Neutrophil (primary cell): ENCODE results near the gene TUB.

ENCODE experiments used
- H3K27ac ChIP-seq: fragments of 200-600 bp; sonication (generic); 2 replicates; pipeline ENCODE4 v1.5.1; 2016; ENCODE audit warnings: mild to moderate bottlenecking, moderate library complexity
- H3K27me3 ChIP-seq: fragments of 200-600 bp; sonication (generic); 2 replicates; pipeline ENCODE4 v1.6.0; 2016; ENCODE audit warnings: mild to moderate bottlenecking
- H3K36me3 ChIP-seq: fragments of 200-600 bp; sonication (generic); 2 replicates; pipeline ENCODE4 v1.5.1; 2017
- H3K4me1 ChIP-seq, 2 experiments: fragments of 200-600 bp in 1 of 2; sonication (generic) in 1 of 2; 1 replicate in 1 of 2; 2 replicates in 1 of 2; pipeline versions ENCODE4 v1.5.1 to v1.6.1; 2013 to 2016; ENCODE audit warnings: low read depth in 1 of 2, low read length in 1 of 2, mild to moderate bottlenecking in 1 of 2, moderate library complexity in 1 of 2; ENCODE audit not compliant: control insufficient read depth in 1 of 2, insufficient read depth in 1 of 2
- H3K4me3 ChIP-seq, 2 experiments: fragments of 200-600 bp in 1 of 2; sonication (generic) in 1 of 2; 1 replicate in 1 of 2; 2 replicates in 1 of 2; pipeline ENCODE4 v1.5.1; 2013 to 2016; ENCODE audit warnings: low read depth in 1 of 2, low read length in 1 of 2, mild to moderate bottlenecking in 1 of 2, moderate library complexity in 1 of 2
- H3K9me3 ChIP-seq: fragments of 200-600 bp; sonication (generic); 2 replicates; pipeline ENCODE4 v1.5.1; 2016
- TF ChIP-seq, protein P1 (sequence below): fragments of 200-600 bp; sonication (generic); IDR thresholded peaks from 2 replicates; pipeline ENCODE4 v1.5.1; 2016; ENCODE audit warnings: antibody characterized with exemption

TUB gene

DNA sequence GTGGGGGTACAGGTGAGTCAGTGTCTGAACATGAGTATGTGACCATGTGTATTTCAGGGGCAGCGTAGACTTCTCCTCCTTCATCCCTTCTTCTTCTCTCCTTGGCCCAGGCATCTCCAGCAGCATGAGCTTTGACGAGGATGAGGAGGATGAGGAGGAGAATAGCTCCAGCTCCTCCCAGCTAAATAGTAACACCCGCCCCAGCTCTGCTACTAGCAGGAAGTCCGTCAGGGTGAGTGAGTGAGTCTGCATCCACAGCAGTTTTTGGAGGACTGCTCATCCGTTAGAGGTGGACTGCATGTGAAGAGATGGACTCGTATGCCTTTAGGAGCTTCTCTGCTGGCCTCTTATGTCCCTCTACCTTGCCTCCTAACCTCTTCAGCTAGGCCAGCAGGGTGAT lies 15.6 kb downstream of the TUB start:
- TF ChIP-seq, protein P1, sequence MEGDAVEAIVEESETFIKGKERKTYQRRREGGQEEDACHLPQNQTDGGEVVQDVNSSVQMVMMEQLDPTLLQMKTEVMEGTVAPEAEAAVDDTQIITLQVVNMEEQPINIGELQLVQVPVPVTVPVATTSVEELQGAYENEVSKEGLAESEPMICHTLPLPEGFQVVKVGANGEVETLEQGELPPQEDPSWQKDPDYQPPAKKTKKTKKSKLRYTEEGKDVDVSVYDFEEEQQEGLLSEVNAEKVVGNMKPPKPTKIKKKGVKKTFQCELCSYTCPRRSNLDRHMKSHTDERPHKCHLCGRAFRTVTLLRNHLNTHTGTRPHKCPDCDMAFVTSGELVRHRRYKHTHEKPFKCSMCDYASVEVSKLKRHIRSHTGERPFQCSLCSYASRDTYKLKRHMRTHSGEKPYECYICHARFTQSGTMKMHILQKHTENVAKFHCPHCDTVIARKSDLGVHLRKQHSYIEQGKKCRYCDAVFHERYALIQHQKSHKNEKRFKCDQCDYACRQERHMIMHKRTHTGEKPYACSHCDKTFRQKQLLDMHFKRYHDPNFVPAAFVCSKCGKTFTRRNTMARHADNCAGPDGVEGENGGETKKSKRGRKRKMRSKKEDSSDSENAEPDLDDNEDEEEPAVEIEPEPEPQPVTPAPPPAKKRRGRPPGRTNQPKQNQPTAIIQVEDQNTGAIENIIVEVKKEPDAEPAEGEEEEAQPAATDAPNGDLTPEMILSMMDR: no peak
- H3K27ac ChIP-seq: no peak overlapping the region
- H3K4me1 ChIP-seq: no peaks in the 10 kb centered on the region
- H3K27me3 ChIP-seq: no peaks in the 10 kb centered on the region
- no peaks in the 10 kb centered on the region for H3K9me3 ChIP-seq
- H3K36me3 ChIP-seq: no peaks in the 10 kb centered on the region
- no peak overlapping the region for H3K4me3 ChIP-seq

DNA sequence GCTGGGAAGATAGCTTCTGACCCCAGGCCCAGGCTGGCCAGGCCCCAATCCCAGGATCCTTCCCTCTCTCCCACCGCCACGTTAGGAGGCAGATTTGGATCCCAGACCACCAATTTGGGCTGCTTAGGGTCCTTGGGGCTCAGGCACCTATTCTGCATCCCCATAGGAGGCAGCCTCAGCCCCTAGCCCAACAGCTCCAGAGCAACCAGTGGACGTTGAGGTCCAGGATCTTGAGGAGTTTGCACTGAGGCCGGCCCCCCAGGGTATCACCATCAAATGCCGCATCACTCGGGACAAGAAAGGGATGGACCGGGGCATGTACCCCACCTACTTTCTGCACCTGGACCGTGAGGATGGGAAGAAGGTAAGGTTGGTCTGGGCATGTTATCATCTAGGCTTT lies 16.1 kb downstream of the TUB start:
- no peak overlapping the region for H3K4me3 ChIP-seq
- no peak overlapping the region for H3K27ac ChIP-seq
- no peaks in the 10 kb centered on the region for H3K9me3 ChIP-seq
- no peaks in the 10 kb centered on the region for H3K36me3 ChIP-seq
- TF ChIP-seq, protein P1: no peak
- H3K27me3 ChIP-seq: no peaks in the 10 kb centered on the region
- H3K4me1 ChIP-seq: no peaks in the 10 kb centered on the region

DNA sequence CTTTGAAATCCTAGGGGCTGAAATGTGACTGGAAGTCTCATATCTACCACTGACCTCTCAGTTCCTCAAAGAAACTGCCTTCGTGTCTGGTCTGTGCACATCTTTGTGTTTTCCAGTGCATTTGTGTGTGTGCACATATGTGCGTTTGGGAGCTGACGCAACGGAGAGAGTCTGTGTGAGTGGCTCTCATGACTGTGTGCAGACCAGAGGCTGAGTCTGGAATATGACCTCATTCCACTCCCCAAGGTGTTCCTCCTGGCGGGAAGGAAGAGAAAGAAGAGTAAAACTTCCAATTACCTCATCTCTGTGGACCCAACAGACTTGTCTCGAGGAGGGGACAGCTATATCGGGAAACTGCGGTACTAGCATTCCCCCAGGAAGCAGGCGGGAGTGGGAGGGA lies 16.5 kb downstream of the TUB start:
- no peaks in the 10 kb centered on the region for H3K27me3 ChIP-seq
- no peak overlapping the region for H3K27ac ChIP-seq
- H3K4me3 ChIP-seq: no peak overlapping the region
- TF ChIP-seq, protein P1: no peak
- no peaks in the 10 kb centered on the region for H3K4me1 ChIP-seq
- no peaks in the 10 kb centered on the region for H3K9me3 ChIP-seq
- no peaks in the 10 kb centered on the region for H3K36me3 ChIP-seq

DNA sequence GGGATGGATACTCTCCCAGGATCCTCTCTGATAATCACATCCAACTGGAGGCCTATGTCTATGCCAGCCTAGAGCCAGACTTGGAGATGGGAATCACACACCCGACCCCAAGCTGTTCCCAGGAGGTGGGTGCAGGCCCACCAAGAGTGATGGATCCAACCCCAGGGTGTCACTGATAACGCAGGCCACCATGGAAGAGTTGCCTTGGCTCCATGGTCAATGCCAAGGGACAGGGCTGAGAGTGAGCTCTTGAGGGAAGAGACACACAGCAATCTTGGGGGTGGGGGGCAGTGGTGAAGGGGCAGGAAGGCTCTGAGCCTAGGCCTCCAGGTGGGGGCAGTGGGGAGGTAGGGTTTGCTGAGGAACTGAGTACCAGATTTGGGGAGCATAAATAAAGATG lies 16.9 kb downstream of the TUB start:
- H3K36me3 ChIP-seq: no peaks in the 10 kb centered on the region

DNA sequence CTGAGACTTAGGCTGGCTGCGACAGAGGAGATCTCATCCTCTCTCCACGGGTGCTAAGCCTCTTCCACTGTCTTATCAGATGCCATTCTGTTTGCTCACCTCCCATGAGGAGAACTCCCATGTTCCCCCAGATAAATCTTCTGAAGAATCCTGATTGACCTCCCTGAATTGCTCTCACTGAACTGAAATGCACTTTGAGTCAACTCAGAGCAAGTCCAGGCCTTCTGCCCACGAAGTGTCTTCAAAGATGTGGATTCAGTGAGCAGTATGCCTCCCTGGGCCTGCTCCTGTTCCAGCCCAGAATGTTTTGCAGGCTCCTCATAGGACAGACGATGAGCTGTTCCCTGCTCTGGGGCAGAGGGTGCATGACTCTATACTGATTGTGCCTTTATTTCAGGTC lies 17.4 kb downstream of the TUB start:
- Histone ChIP-seq H3K9me3 (no peaks in the 10 kb centered on the region), H3K27me3 (no peaks in the 10 kb centered on the region), H3K4me1 (no peaks in the 10 kb centered on the region), H3K4me3 (no peak overlapping the region), H3K27ac (no peak overlapping the region), H3K36me3 (no peaks in the 10 kb centered on the region)
- TF ChIP-seq, protein P1: no peak

More for the DNA sequence above, 16.9 kb downstream of the TUB start:
- Histone ChIP-seq H3K9me3 (no peaks in the 10 kb centered on the region), H3K27ac (no peak overlapping the region), H3K4me1 (no peaks in the 10 kb centered on the region), H3K4me3 (no peak overlapping the region), H3K27me3 (no peaks in the 10 kb centered on the region)
- TF ChIP-seq, protein P1: no peak

DNA sequence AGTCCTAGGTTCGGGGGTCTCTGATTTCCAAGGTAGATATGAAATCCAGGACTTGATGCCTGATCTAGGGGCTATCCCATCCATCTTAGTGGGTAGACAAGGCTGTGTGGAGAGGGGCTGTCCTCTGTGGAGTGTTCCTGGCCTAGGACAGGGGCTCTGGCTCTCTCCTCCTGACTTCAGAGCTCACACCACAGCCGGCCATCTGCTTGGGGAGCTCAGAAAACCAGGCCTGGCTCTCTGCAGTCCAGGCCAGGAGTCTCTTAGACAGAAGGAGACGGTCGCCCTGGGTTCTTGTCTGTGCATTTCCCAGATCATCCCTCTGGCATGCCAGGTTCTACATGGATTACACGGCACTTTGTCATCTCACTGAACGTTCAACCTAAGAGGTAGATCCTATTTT lies 17.9 kb downstream of the TUB start:
- no peak overlapping the region for H3K27ac ChIP-seq
- H3K9me3 ChIP-seq: no peaks in the 10 kb centered on the region
- TF ChIP-seq, protein P1: no peak
- no peaks in the 10 kb centered on the region for H3K4me1 ChIP-seq
- H3K4me3 ChIP-seq: no peak overlapping the region
- H3K36me3 ChIP-seq: no peaks in the 10 kb centered on the region
- H3K27me3 ChIP-seq: no peaks in the 10 kb centered on the region
